CD14-positive monocyte (primary cell): Measurements from ENCODE around the gene ARSB. TPM values are rescaled to one million over a fixed set of nuclear protein-coding genes. Genes with fewer than 3 reads are reported as not detected.

Experiments used
- DNase-seq, 3 donors: peaks; one replicate each; pipeline ENCODE4 v3.0.0-alpha.2; 2011 to 2022
- H2AFZ ChIP-seq: 2 replicates; pipeline ENCODE4 v1.6.0; 2012; ENCODE audit warnings: mild to moderate bottlenecking, low read depth, low read length, inconsistent platforms; ENCODE audit not compliant: insufficient read depth, poor library complexity, severe bottlenecking
- H3K27ac ChIP-seq, 2 donors: 1 replicate in 1 of 2; 2 replicates in 1 of 2; pipeline ENCODE4 v1.5.1; 2012 to 2013; ENCODE audit warnings: low read length in 2 of 2, control low read depth in 1 of 2, inconsistent platforms in 1 of 2, low read depth in 1 of 2, mild to moderate bottlenecking in 1 of 2
- H3K27me3 ChIP-seq, 2 donors: one replicate each; pipeline versions ENCODE4 v1.6.0 to v1.6.1; 2011 to 2013; ENCODE audit warnings: low read length in 2 of 2; ENCODE audit not compliant: control insufficient read depth in 2 of 2, insufficient read depth in 2 of 2
- H3K36me3 ChIP-seq, 2 donors: replicated peaks in 1 of 2; 1 replicate in 1 of 2; 2 replicates in 1 of 2; pipeline versions ENCODE4 v1.5.1 to v1.6.1; 2012 to 2013; ENCODE audit warnings: low read length in 2 of 2, control low read depth in 1 of 2, inconsistent platforms in 1 of 2, mild to moderate bottlenecking in 1 of 2; ENCODE audit not compliant: insufficient read depth in 2 of 2, control insufficient read depth in 1 of 2
- H3K4me1 ChIP-seq, 2 donors: 1 replicate in 1 of 2; 2 replicates in 1 of 2; pipeline versions ENCODE4 v1.5.1 to v1.6.1; 2012 to 2013; ENCODE audit warnings: low read length in 2 of 2, control low read depth in 1 of 2, inconsistent platforms in 1 of 2, mild to moderate bottlenecking in 1 of 2, moderate library complexity in 1 of 2; ENCODE audit not compliant: insufficient read depth in 2 of 2, control insufficient read depth in 1 of 2
- H3K4me2 ChIP-seq: replicated peaks from 2 replicates; pipeline ENCODE3; 2012; ENCODE audit warnings: low read length, moderate library complexity, mild to moderate bottlenecking; ENCODE audit not compliant: poor library complexity, severe bottlenecking; ENCODE audit errors: extremely low read depth
- H3K4me3 ChIP-seq, 3 experiments: fragments of 200-600 bp in 1 of 3; sonication (generic) in 1 of 3; replicated peaks in 1 of 3; 1 replicate in 2 of 3; 2 replicates in 1 of 3; pipeline ENCODE4 v1.5.1; 2011 to 2013; ENCODE audit warnings: low read length in 3 of 3, mild to moderate bottlenecking in 3 of 3, control low read depth in 2 of 3, low read depth in 2 of 3, inconsistent platforms in 1 of 3, moderate library complexity in 1 of 3
- H3K79me2 ChIP-seq: 2 replicates; pipeline ENCODE4 v1.6.0; 2012; ENCODE audit warnings: mild to moderate bottlenecking, control low read depth, inconsistent platforms, low read length, moderate library complexity; ENCODE audit not compliant: insufficient read depth
- H3K9ac ChIP-seq: 2 replicates; pipeline ENCODE4 v1.6.0; 2017; ENCODE audit warnings: low read length, mild to moderate bottlenecking; ENCODE audit not compliant: insufficient read depth, poor library complexity, severe bottlenecking
- H3K9me3 ChIP-seq, 2 donors: replicated peaks in 1 of 2; 1 replicate in 1 of 2; 2 replicates in 1 of 2; pipeline versions ENCODE4 v1.5.1 to v1.6.1; 2012 to 2013; ENCODE audit warnings: low read length in 2 of 2, control low read depth in 1 of 2; ENCODE audit not compliant: control insufficient read depth in 1 of 2, insufficient read depth in 1 of 2
- H4K20me1 ChIP-seq: 2 replicates; pipeline ENCODE4 v1.6.0; 2012; ENCODE audit warnings: mild to moderate bottlenecking, low read length, control low read depth, moderate library complexity; ENCODE audit not compliant: insufficient read depth
- H3K27ac Mint-ChIP-seq, 7 donors: one replicate each; pipeline ENCODE4 v1.8.0; 2020; ENCODE audit warnings: mild to moderate bottlenecking in 7 of 7, mixed read lengths in 7 of 7, moderate library complexity in 6 of 7, inconsistent platforms in 2 of 7
- H3K27me3 Mint-ChIP-seq, 3 donors: one replicate each; pipeline ENCODE4 v1.8.0; 2021 to 2022; ENCODE audit warnings: low read depth in 3 of 3, mild to moderate bottlenecking in 3 of 3, mixed read lengths in 3 of 3, moderate library complexity in 3 of 3, inconsistent platforms in 1 of 3
- H3K36me3 Mint-ChIP-seq, 2 donors: one replicate each; pipeline ENCODE4 v1.8.0; 2020; ENCODE audit warnings: mixed read lengths in 2 of 2, inconsistent platforms in 1 of 2, mild to moderate bottlenecking in 1 of 2
- H3K4me1 Mint-ChIP-seq: one replicate; pipeline ENCODE4 v1.8.0; 2020; ENCODE audit warnings: mild to moderate bottlenecking, mixed read lengths
- H3K4me3 Mint-ChIP-seq, 2 donors: one replicate each; pipeline ENCODE4 v1.8.0; 2020; ENCODE audit warnings: mild to moderate bottlenecking in 2 of 2, mixed read lengths in 2 of 2, moderate library complexity in 1 of 2
- H3K9me3 Mint-ChIP-seq, 7 donors: one replicate each; pipeline ENCODE4 v1.8.0; 2020 to 2022; ENCODE audit warnings: mixed read lengths in 7 of 7, mild to moderate bottlenecking in 6 of 7, moderate library complexity in 6 of 7, inconsistent platforms in 2 of 7
- CTCF ChIP-seq: fragments of 200-600 bp; IDR thresholded peaks from one replicate; pipeline ENCODE4 v1.8.0; 2022; ENCODE audit warnings: antibody characterized with exemption, mild to moderate bottlenecking
- WGBS: methylation state at CpG from one replicate; pipeline ENCODE4 v1.1.5; 2013; ENCODE audit warnings: missing lambda C conversion rate; ENCODE audit not compliant: insufficient coverage; 5-methylcytosine and 5-hydroxymethylcytosine counted together
- intact Hi-C, 2 donors: fragments of 100-400 bp; cut with micrococcal nuclease; formaldehyde crosslinking; loops; one replicate each; pipeline versions ENCODE4 v1.15.0 to v1.15.1; 2023
- polyA plus RNA-seq, 3 donors: library from polyadenylated mRNA; depleted of rRNA in 1 of 3; unstranded in 2 of 3; stranded (reverse) in 1 of 3; fragments of 300-500 nt in 2 of 3; fragments of >200 nt in 1 of 3; fragmentation: Illumina TruSeq in 2 of 3; gene quantifications; 1 replicate in 2 of 3; 2 replicates in 1 of 3; pipeline ENCODE4 v1.2.3, GENCODE V29; 2012 to 2021

Gene ARSB
- polyA plus RNA-seq, 3 donors, result 18.0 to 28.7 (median 18.1) TPM

- Histone ChIP-seq H3K27ac (no peak overlapping the region), H3K9me3 (no peaks in the 10 kb centered on the region), H4K20me1 (no peaks in the 10 kb centered on the region), H3K4me2 (no peak overlapping the region), H3K4me3 (no peak overlapping the region), H3K9ac (no peak overlapping the region), H3K79me2 (no peaks in the 10 kb centered on the region), H3K4me1 (peaks cover 13 to 16% of the 10 kb centered on the region in 2 donors), H3K27me3 (no peaks in the 10 kb centered on the region), H2AFZ (no peak overlapping the region), H3K36me3 (peaks cover 0 to 15% of the 10 kb centered on the region in 2 donors)
- H3K4me3 Mint-ChIP-seq, result no peak overlapping the region
- no peak for TF ChIP-seq CTCF
- DNase-seq, result no peak
- peaks cover 0 to 2% (median 1%) of the 10 kb centered on the region in 3 donors for H3K27me3 Mint-ChIP-seq
- peaks cover 0 to 3% (median 0%) of the 10 kb centered on the region in 7 donors for H3K9me3 Mint-ChIP-seq
- H3K36me3 Mint-ChIP-seq, result peaks cover 11 to 19% of the 10 kb centered on the region in 2 donors
- H3K4me1 Mint-ChIP-seq, result peaks cover 11% of the 10 kb centered on the region
- WGBS, result 100% methylated on average over 2 of the region's 8 CpGs
- intact Hi-C loops, result loop anchor here in 1 of 2 donors (10.0 kb wide), 1 partner anchor 289 kb away; no protein-coding TSS in a partner anchor
- no peak overlapping the region for H3K27ac Mint-ChIP-seq
Measured at GRCh38 chr5:78773655-78774054, 211.5 kb downstream of the ARSB start.

- Histone ChIP-seq H4K20me1 (no peaks in the 10 kb centered on the region), H2AFZ (no peak overlapping the region), H3K4me1 (peaks cover 13 to 16% of the 10 kb centered on the region in 2 donors), H3K27ac (peak overlapping the region in 1 of 2 donors; percentile 47), H3K27me3 (no peaks in the 10 kb centered on the region), H3K4me2 (no peak overlapping the region), H3K4me3 (no peak overlapping the region), H3K36me3 (peaks cover 0 to 6% of the 10 kb centered on the region in 2 donors), H3K9me3 (no peaks in the 10 kb centered on the region), H3K79me2 (no peaks in the 10 kb centered on the region), H3K9ac (no peak overlapping the region)
- H3K4me1 Mint-ChIP-seq, result peaks cover 11% of the 10 kb centered on the region
- WGBS, result 33% methylated on average over 5 of the region's 13 CpGs
- peaks cover 0 to 3% (median 0%) of the 10 kb centered on the region in 7 donors for H3K9me3 Mint-ChIP-seq
- H3K27ac Mint-ChIP-seq, result peak overlapping the region; percentile 30 to 84 (median 72)
- H3K4me3 Mint-ChIP-seq, result peak overlapping the region; percentile 21 to 28
- peak; percentile 20 to 54 (median 20) for DNase-seq
- no peak for TF ChIP-seq CTCF
- intact Hi-C loops, result loop anchor here in 1 of 2 donors (10.0 kb wide), 1 partner anchor 287 kb away; no protein-coding TSS in a partner anchor
- peaks cover 0 to 4% (median 2%) of the 10 kb centered on the region in 3 donors for H3K27me3 Mint-ChIP-seq
- peaks cover 8 to 11% of the 10 kb centered on the region in 2 donors for H3K36me3 Mint-ChIP-seq
Measured at GRCh38 chr5:78771260-78772205, 213.6 kb downstream of the ARSB start.
